ENCODE results near the gene HOXD4.

- TF ChIP-seq CTCF (IDR thresholded peaks at IDR 0.05; ENCODE audit: low read depth, low read length, poor library complexity, severe bottlenecking) (no peak), EZH2phosphoT487 (IDR thresholded peaks at IDR 0.05; ENCODE audit: borderline replicate concordance, low read length) (no peak)
Measured at GRCh38 chr2:176149481-176149938, 1.8 kb upstream of the HOXD4 start.
